HG02759 (cell line): ENCODE data around the gene GABRA5.

ENCODE experiments used
- ATAC-seq: cut with Tn5 transposase; IDR thresholded peaks from one replicate; pipeline ENCODE4 v1.9.1; 2021; ENCODE audit warnings: mild to moderate bottlenecking, moderate library complexity; ENCODE audit not compliant: unreplicated experiment

GABRA5 gene

GRCh38 chr15:26985050-26985449, 118.2 kb downstream of the GABRA5 start:
- ATAC-seq: no peak

GRCh38 chr15:26996250-26996649, 129.4 kb downstream of the GABRA5 start:
- no peak for ATAC-seq
